ENCODE data around the gene PPIL4.

PPIL4 gene

GRCh38 chr6:149484733-149485700, 60.8 kb downstream of the PPIL4 start, which contains the start of gene ZC3H12D:
ZC3H12D (minus strand) TSS chr6:149485014; CDS start chr6:149474543, 10,471 bp downstream.
- Histone ChIP-seq H2BK12ac (ENCODE audit: low read length) (no peak within 1 kb of the TSS), H3K79me2 (ENCODE audit: control insufficient read depth, insufficient read depth, low read length, poor library complexity) (no peaks in the 10 kb centered on the region), H3K27ac (ENCODE audit: low read depth, low read length) (no peak within 1 kb of the TSS), H2BK120ac (ENCODE audit: insufficient read depth, low read length, poor library complexity) (no peak within 1 kb of the TSS), H3K14ac (ENCODE audit: low read length) (no peak within 1 kb of the TSS), H3K36me3 (ENCODE audit: control insufficient read depth in 1 of 2, insufficient read depth in 2 of 2, low read length in 2 of 2) (no peaks in the 10 kb centered on the region), H2AK5ac (ENCODE audit: low read length) (no peak within 1 kb of the TSS), H4K91ac (ENCODE audit: low read depth, low read length) (no peak within 1 kb of the TSS), H3K4ac (ENCODE audit: low read depth, low read length) (no peak within 1 kb of the TSS), H4K8ac (ENCODE audit: low read depth, low read length) (no peak within 1 kb of the TSS), H3K27me3 (ENCODE audit: insufficient read depth, low read length) (no peaks in the 10 kb centered on the region), H4K12ac (ENCODE audit: low read depth, low read length) (no peak within 1 kb of the TSS), H3K4me3 (ENCODE audit: low read depth, low read length) (no peak within 1 kb of the TSS), H3K9me3 (ENCODE audit: insufficient read depth, low read depth, low read length) (peaks cover 2% of the 10 kb centered on the region), H3K4me1 (ENCODE audit: control insufficient read depth in 1 of 2, insufficient read depth in 2 of 2, low read length in 2 of 2) (peaks cover 0 to 5% of the 10 kb centered on the region in 2 experiments), H3K23ac (ENCODE audit: low read length) (no peak within 1 kb of the TSS), H3K9ac (ENCODE audit: low read length) (no peak within 1 kb of the TSS), H2BK5ac (ENCODE audit: low read depth, low read length, poor library complexity) (no peak within 1 kb of the TSS), H3K79me1 (ENCODE audit: low read length) (no peaks in the 10 kb centered on the region), H2AFZ (ENCODE audit: insufficient read depth, low read length, poor library complexity) (no peak within 1 kb of the TSS), H3K18ac (ENCODE audit: low read length) (no peak within 1 kb of the TSS), H3K4me2 (ENCODE audit: low read length) (no peak within 1 kb of the TSS)
- WGBS (ENCODE audit: extremely low coverage, insufficient coverage, insufficient read length): no CpG with 5 or more reads among the region's 22 CpGs
- DNase-seq: peak; percentile 32 to 67

DNA sequence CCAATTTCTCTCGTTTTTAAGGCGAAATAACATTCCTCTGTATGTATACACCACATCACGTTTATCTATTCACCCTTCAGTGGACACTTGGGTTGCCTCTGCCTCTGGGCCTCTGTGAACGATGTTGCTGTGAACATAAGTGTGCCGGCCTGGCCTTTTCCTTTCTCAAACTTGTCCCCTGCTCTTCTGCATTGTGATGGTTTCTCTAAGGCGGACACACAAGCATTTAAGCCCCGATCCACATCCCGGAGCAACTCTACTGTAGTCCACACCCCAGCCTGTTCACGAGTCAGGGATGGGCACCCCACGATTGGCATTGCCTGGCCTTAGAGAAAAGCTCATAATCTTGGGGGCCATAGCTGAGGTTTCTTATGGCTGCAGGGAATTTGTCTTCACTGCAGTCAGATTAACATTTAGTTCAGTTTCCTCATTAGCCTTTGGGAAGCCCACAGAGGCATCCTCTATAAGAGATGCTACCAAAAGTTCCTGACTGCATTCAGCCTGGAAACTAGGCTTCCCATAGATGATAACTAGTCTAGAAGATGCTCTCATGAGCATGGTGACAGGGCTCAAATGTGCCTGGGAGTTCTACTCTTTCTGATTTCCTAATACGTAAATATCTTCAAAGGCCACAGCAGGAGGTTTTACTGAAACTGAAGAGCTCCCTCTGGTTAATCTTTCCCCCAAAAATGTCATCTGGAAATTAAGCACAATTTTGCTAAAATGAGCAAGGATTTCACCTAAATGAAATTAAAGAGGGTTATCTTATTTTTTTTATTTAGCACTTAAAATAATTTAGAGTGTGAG, 61.8 kb downstream of the PPIL4 start:
- no peaks in the 10 kb centered on the region for H3K36me3 ChIP-seq (ENCODE audit: control insufficient read depth in 1 of 2, insufficient read depth in 2 of 2, low read length in 2 of 2)
- H3K14ac ChIP-seq (ENCODE audit: low read length): no peak overlapping the region
- no peak for DNase-seq
- no peaks in the 10 kb centered on the region for H3K27me3 ChIP-seq (ENCODE audit: insufficient read depth, low read length)
- no CpG with 5 or more reads among the region's 11 CpGs for WGBS (ENCODE audit: extremely low coverage, insufficient coverage, insufficient read length)
- no peak overlapping the region for H2BK12ac ChIP-seq (ENCODE audit: low read length)
- H2AK5ac ChIP-seq (ENCODE audit: low read length): no peak overlapping the region
- H2AFZ ChIP-seq (ENCODE audit: insufficient read depth, low read length, poor library complexity): no peak overlapping the region
- H3K79me1 ChIP-seq (ENCODE audit: low read length): no peaks in the 10 kb centered on the region
- H4K8ac ChIP-seq (ENCODE audit: low read depth, low read length): no peak overlapping the region
- H3K4me3 ChIP-seq (ENCODE audit: low read depth, low read length): no peak overlapping the region
- no peaks in the 10 kb centered on the region for H3K79me2 ChIP-seq (ENCODE audit: control insufficient read depth, insufficient read depth, low read length, poor library complexity)
- no peak overlapping the region for H3K4ac ChIP-seq (ENCODE audit: low read depth, low read length)
- H4K12ac ChIP-seq (ENCODE audit: low read depth, low read length): no peak overlapping the region
- H3K23ac ChIP-seq (ENCODE audit: low read length): no peak overlapping the region
- no peak overlapping the region for H3K9ac ChIP-seq (ENCODE audit: low read length)
- no peak overlapping the region for H3K18ac ChIP-seq (ENCODE audit: low read length)
- no peak overlapping the region for H2BK120ac ChIP-seq (ENCODE audit: insufficient read depth, low read length, poor library complexity)
- H4K91ac ChIP-seq (ENCODE audit: low read depth, low read length): no peak overlapping the region
- peaks cover 2% of the 10 kb centered on the region for H3K9me3 ChIP-seq (ENCODE audit: insufficient read depth, low read depth, low read length)
- H3K4me2 ChIP-seq (ENCODE audit: low read length): no peak overlapping the region
- H2BK5ac ChIP-seq (ENCODE audit: low read depth, low read length, poor library complexity): no peak overlapping the region
- H3K4me1 ChIP-seq (ENCODE audit: control insufficient read depth in 1 of 2, insufficient read depth in 2 of 2, low read length in 2 of 2): peaks cover 0 to 5% of the 10 kb centered on the region in 2 experiments
- no peak overlapping the region for H3K27ac ChIP-seq (ENCODE audit: low read depth, low read length)

- H3K4me2 ChIP-seq (ENCODE audit: low read length): no peak overlapping the region
- no peak for DNase-seq
- H3K79me1 ChIP-seq (ENCODE audit: low read length): no peaks in the 10 kb centered on the region
- peaks cover 2% of the 10 kb centered on the region for H3K9me3 ChIP-seq (ENCODE audit: insufficient read depth, low read depth, low read length)
- H3K4me3 ChIP-seq (ENCODE audit: low read depth, low read length): no peak overlapping the region
- H3K4ac ChIP-seq (ENCODE audit: low read depth, low read length): no peak overlapping the region
- H2BK5ac ChIP-seq (ENCODE audit: low read depth, low read length, poor library complexity): no peak overlapping the region
- no CpG with 5 or more reads among the region's 3 CpGs for WGBS (ENCODE audit: extremely low coverage, insufficient coverage, insufficient read length)
- no peaks in the 10 kb centered on the region for H3K79me2 ChIP-seq (ENCODE audit: control insufficient read depth, insufficient read depth, low read length, poor library complexity)
- no peak overlapping the region for H2AK5ac ChIP-seq (ENCODE audit: low read length)
- H4K91ac ChIP-seq (ENCODE audit: low read depth, low read length): no peak overlapping the region
- H4K8ac ChIP-seq (ENCODE audit: low read depth, low read length): no peak overlapping the region
- no peak overlapping the region for H4K12ac ChIP-seq (ENCODE audit: low read depth, low read length)
- no peak overlapping the region for H3K23ac ChIP-seq (ENCODE audit: low read length)
- no peak overlapping the region for H2AFZ ChIP-seq (ENCODE audit: insufficient read depth, low read length, poor library complexity)
- no peak overlapping the region for H2BK120ac ChIP-seq (ENCODE audit: insufficient read depth, low read length, poor library complexity)
- H2BK12ac ChIP-seq (ENCODE audit: low read length): no peak overlapping the region
- no peak overlapping the region for H3K14ac ChIP-seq (ENCODE audit: low read length)
- H3K36me3 ChIP-seq (ENCODE audit: control insufficient read depth in 1 of 2, insufficient read depth in 2 of 2, low read length in 2 of 2): no peaks in the 10 kb centered on the region
- H3K9ac ChIP-seq (ENCODE audit: low read length): no peak overlapping the region
- H3K27me3 ChIP-seq (ENCODE audit: insufficient read depth, low read length): no peaks in the 10 kb centered on the region
- H3K4me1 ChIP-seq (ENCODE audit: control insufficient read depth in 1 of 2, insufficient read depth in 2 of 2, low read length in 2 of 2): no peaks in the 10 kb centered on the region
- no peak overlapping the region for H3K27ac ChIP-seq (ENCODE audit: low read depth, low read length)
- no peak overlapping the region for H3K18ac ChIP-seq (ENCODE audit: low read length)
Observed at GRCh38 chr6:149483334-149483725, 62.5 kb downstream of the PPIL4 start.

DNA sequence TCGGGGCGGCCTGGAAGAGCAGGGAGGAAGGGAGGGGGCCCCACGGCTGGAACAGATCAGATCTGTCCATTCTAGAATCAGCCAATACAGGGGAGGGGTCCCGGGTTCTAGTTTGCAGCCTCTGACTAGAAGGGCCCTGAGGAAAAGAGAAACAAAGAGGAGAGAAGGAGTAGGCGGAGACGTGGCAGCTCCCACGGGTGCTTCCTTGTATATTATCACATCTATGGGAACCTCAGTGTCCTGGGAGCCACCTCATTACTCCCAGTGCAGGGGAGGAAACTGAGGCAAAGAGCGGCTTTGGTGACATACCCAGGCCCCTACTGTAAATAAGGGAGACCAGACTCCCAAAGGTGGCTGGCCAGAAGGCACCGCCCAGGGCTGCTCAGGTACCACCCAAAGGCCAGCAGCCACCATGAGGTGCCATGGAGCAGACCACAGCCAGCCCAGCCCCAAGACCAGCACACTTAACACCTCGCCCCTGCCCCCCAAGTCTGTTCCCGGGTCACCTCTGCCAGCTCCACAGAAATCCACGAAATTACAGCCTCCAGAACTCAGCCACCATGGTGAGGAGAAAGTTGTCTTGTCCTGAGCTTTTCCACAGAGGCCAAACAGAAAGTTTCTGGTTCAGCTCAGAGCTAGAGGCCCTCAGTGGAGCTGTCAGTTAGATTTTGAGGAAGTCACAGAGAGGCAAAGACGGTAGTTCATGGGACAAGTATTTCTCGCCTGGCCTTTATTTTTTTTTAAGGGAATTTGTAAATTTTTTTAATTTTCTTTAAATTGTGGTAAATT, 63.1 kb downstream of the PPIL4 start:
- no peak overlapping the region for H2BK120ac ChIP-seq (ENCODE audit: insufficient read depth, low read length, poor library complexity)
- H3K9me3 ChIP-seq (ENCODE audit: insufficient read depth, low read depth, low read length): peaks cover 2% of the 10 kb centered on the region
- H3K27ac ChIP-seq (ENCODE audit: low read depth, low read length): no peak overlapping the region
- no peak overlapping the region for H3K18ac ChIP-seq (ENCODE audit: low read length)
- H3K4me3 ChIP-seq (ENCODE audit: low read depth, low read length): no peak overlapping the region
- H3K9ac ChIP-seq (ENCODE audit: low read length): no peak overlapping the region
- H3K23ac ChIP-seq (ENCODE audit: low read length): no peak overlapping the region
- no peak overlapping the region for H4K8ac ChIP-seq (ENCODE audit: low read depth, low read length)
- no peak overlapping the region for H4K91ac ChIP-seq (ENCODE audit: low read depth, low read length)
- H2AK5ac ChIP-seq (ENCODE audit: low read length): no peak overlapping the region
- no peaks in the 10 kb centered on the region for H3K79me1 ChIP-seq (ENCODE audit: low read length)
- no peak overlapping the region for H3K4ac ChIP-seq (ENCODE audit: low read depth, low read length)
- no peak overlapping the region for H2AFZ ChIP-seq (ENCODE audit: insufficient read depth, low read length, poor library complexity)
- no peak overlapping the region for H4K12ac ChIP-seq (ENCODE audit: low read depth, low read length)
- no peak overlapping the region for H3K14ac ChIP-seq (ENCODE audit: low read length)
- H3K79me2 ChIP-seq (ENCODE audit: control insufficient read depth, insufficient read depth, low read length, poor library complexity): no peaks in the 10 kb centered on the region
- no peak overlapping the region for H2BK12ac ChIP-seq (ENCODE audit: low read length)
- H3K27me3 ChIP-seq (ENCODE audit: insufficient read depth, low read length): no peaks in the 10 kb centered on the region
- no CpG with 5 or more reads among the region's 14 CpGs for WGBS (ENCODE audit: extremely low coverage, insufficient coverage, insufficient read length)
- no peak overlapping the region for H3K4me2 ChIP-seq (ENCODE audit: low read length)
- DNase-seq: no peak
- no peak overlapping the region for H2BK5ac ChIP-seq (ENCODE audit: low read depth, low read length, poor library complexity)
- H3K36me3 ChIP-seq (ENCODE audit: control insufficient read depth in 1 of 2, insufficient read depth in 2 of 2, low read length in 2 of 2): no peaks in the 10 kb centered on the region
- H3K4me1 ChIP-seq (ENCODE audit: control insufficient read depth in 1 of 2, insufficient read depth in 2 of 2, low read length in 2 of 2): no peaks in the 10 kb centered on the region
